ENCODE measurements around the gene SUGCT. TPM values are rescaled to one million over a fixed set of nuclear protein-coding genes. Genes with fewer than 3 reads are reported as not detected.

The SUGCT gene
- total RNA-seq, 2 experiments from 2014 or later: 1.2 to 1.9 TPM

DNA sequence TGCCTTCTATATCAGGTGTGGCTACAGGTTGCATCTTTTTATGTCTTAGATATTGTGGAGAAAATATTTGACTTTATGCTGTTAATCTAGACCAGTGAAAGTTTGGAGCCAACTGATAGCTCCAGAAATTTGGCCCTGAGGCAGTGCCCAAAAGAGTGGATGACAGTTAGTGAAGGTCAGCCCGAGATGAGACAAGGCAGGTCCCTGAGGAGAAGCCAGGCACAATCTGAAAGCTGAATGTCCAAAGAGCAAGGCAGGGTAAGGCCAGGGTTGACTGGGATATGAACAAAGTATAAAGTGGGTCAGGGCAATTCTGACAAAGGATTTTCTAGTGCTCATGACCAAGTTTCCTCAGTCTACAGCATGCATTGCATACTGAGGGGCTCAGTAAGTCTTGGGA lies 661.9 kb downstream of the SUGCT start:
- ChIA-PET CTCF (interaction anchor here (0.5 kb wide), 1 partner anchor 220 kb away, joined by 5 read pairs; no protein-coding TSS in a partner anchor), POLR2A (no interaction called here)
- ATAC-seq (no peak), DNase-seq (no peak)
- Mint-ChIP-seq H3K27me3 (peaks cover 2% of the 10 kb centered on the region), H3K36me3 (ENCODE audit: low read depth) (no peaks in the 10 kb centered on the region), H3K4me1 (no peaks in the 10 kb centered on the region), H3K27ac (no peak overlapping the region), H3K4me3 (no peak overlapping the region), H3K9me3 (ENCODE audit: low read depth) (no peaks in the 10 kb centered on the region)
- intact Hi-C loops (cut with DNase I, micrococcal nuclease): no loop called here

- Mint-ChIP-seq H3K36me3 (ENCODE audit: low read depth) (no peaks in the 10 kb centered on the region), H3K9me3 (ENCODE audit: low read depth) (no peaks in the 10 kb centered on the region), H3K4me3 (no peak overlapping the region), H3K27ac (no peak overlapping the region), H3K4me1 (no peaks in the 10 kb centered on the region), H3K27me3 (peaks cover 2% of the 10 kb centered on the region)
- ChIA-PET CTCF (no interaction called here), POLR2A (no interaction called here)
- DNase-seq (no peak), ATAC-seq (no peak)
- intact Hi-C loops (cut with DNase I, micrococcal nuclease): no loop called here
Measured at GRCh38 chr7:40798613-40799012, 663.8 kb downstream of the SUGCT start.

DNA sequence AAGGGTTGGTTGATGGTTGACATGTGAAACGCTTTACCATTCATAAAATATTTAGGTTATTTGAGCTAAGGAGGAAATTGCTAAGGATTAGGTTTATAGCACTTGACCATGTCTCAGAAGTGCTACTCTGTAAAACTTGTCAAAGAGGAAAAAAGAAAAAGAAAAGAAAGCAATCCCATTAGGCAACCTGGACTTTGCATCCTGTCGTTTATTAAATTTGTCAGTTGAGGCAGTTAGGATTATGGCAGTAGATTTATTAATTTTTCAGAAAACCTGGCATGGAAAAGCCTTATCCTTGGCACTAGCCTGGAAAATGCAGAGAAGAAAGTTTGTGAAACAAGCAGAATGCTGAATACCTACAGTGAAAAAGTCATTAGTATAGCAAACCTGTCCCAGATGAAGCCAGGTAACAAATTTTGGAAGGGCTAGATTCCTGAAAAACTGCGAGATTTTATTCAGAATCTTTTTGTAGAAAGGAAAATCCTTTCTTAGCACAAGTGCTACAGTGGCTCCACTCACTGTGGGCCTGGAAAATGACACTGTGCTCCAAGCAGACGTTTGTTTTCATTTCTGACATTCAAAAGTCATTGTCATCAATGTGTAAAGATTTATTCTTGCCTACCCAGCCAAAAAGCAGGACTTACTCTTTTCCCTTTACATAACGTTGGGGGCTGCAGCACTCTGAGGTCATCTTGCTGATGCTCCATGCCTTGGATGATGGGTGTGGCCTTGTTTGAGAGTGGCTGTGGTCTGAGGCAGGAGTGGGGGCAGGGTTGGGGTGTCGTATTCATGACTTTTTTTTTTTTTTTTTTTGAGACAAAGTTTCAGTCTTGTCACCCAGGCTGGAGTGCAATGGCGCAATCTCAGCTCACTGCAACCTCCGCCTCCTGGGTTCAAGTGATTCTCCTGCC lies 664.9 kb downstream of the SUGCT start:
- ChIA-PET POLR2A (no interaction called here), CTCF (no interaction called here)
- no peaks in the 10 kb centered on the region for H3K9me3 Mint-ChIP-seq (ENCODE audit: low read depth)
- no peak for ATAC-seq
- intact Hi-C loops (cut with DNase I, micrococcal nuclease): no loop called here
- no peak overlapping the region for H3K4me3 Mint-ChIP-seq
- DNase-seq: no peak
- H3K36me3 Mint-ChIP-seq (ENCODE audit: low read depth): no peaks in the 10 kb centered on the region
- no peak overlapping the region for H3K27ac Mint-ChIP-seq
- H3K27me3 Mint-ChIP-seq: peaks cover 2% of the 10 kb centered on the region
- H3K4me1 Mint-ChIP-seq: no peaks in the 10 kb centered on the region

DNA sequence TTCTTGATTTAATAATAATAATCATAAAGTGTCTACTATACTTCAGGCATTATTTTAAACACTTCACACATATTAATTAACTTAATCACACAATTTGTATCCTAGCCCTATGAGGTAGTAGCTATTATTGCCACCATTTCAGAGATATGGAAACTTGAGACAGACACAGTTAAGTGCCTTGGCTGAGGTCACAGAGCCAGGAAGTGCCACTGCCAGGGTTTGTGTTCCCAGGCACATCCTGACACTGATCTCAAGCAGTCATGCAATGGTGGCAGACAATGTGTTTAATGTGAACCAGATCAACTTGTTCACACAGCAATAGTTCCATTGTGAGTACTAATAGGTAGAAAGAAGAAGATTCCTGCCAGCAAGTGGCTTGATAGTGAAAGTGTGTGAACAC lies 666.0 kb downstream of the SUGCT start:
- intact Hi-C loops (cut with DNase I, micrococcal nuclease): no loop called here
- Mint-ChIP-seq H3K4me3 (no peak overlapping the region), H3K4me1 (no peaks in the 10 kb centered on the region), H3K27me3 (peaks cover 2% of the 10 kb centered on the region), H3K27ac (no peak overlapping the region), H3K9me3 (ENCODE audit: low read depth) (no peaks in the 10 kb centered on the region), H3K36me3 (ENCODE audit: low read depth) (no peaks in the 10 kb centered on the region)
- DNase-seq (no peak), ATAC-seq (no peak)
- POLR2A ChIA-PET: no interaction called here
- CTCF ChIA-PET: interaction anchor here (0.7 kb wide), 1 partner anchor 877 kb away, joined by 3 read pairs; no protein-coding TSS in a partner anchor

- Mint-ChIP-seq H3K9me3 (ENCODE audit: low read depth) (no peaks in the 10 kb centered on the region), H3K36me3 (ENCODE audit: low read depth) (no peaks in the 10 kb centered on the region), H3K27me3 (no peaks in the 10 kb centered on the region), H3K4me3 (no peak overlapping the region), H3K4me1 (no peaks in the 10 kb centered on the region), H3K27ac (no peak overlapping the region)
- DNase-seq: no peak
- intact Hi-C loops (cut with DNase I, micrococcal nuclease): no loop called here
- ChIA-PET CTCF (interaction anchor here (0.6 kb wide), 2 partner anchors 75 to 511 kb away, joined by 3 read pairs; no protein-coding TSS in a partner anchor), POLR2A (no interaction called here)
- ATAC-seq: no peak
Measured at GRCh38 chr7:40802497-40802896, 667.7 kb downstream of the SUGCT start.

- CTCF ChIA-PET: interaction anchor here (0.7 kb wide), 1 partner anchor 466 kb away, joined by 3 read pairs; no protein-coding TSS in a partner anchor
Measured at GRCh38 chr7:40804477-40805215, 669.8 kb downstream of the SUGCT start.

GRCh38 chr7:40805361-40805760 lies 670.6 kb downstream of the SUGCT start:
- POLR2A ChIA-PET: no interaction called here
- intact Hi-C loops (cut with DNase I, micrococcal nuclease): no loop called here
- Mint-ChIP-seq H3K27me3 (no peaks in the 10 kb centered on the region), H3K9me3 (ENCODE audit: low read depth) (peaks cover 4% of the 10 kb centered on the region), H3K27ac (no peak overlapping the region), H3K4me3 (no peak overlapping the region), H3K4me1 (no peaks in the 10 kb centered on the region), H3K36me3 (ENCODE audit: low read depth) (no peaks in the 10 kb centered on the region)
- CTCF ChIA-PET: no interaction called here
- DNase-seq: no peak
- no peak for ATAC-seq

More at GRCh38 chr7:40804477-40805215, 669.8 kb downstream of the SUGCT start:
- no peak overlapping the region for H3K27ac Mint-ChIP-seq
- POLR2A ChIA-PET: no interaction called here
- peaks cover under 1% of the 10 kb centered on the region for H3K9me3 Mint-ChIP-seq (ENCODE audit: low read depth)
- intact Hi-C loops (cut with DNase I, micrococcal nuclease): no loop called here
- DNase-seq (no peak), ATAC-seq (no peak)
- no peaks in the 10 kb centered on the region for H3K27me3 Mint-ChIP-seq
- H3K4me1 Mint-ChIP-seq: no peaks in the 10 kb centered on the region
- no peak overlapping the region for H3K4me3 Mint-ChIP-seq
- no peaks in the 10 kb centered on the region for H3K36me3 Mint-ChIP-seq (ENCODE audit: low read depth)

DNA sequence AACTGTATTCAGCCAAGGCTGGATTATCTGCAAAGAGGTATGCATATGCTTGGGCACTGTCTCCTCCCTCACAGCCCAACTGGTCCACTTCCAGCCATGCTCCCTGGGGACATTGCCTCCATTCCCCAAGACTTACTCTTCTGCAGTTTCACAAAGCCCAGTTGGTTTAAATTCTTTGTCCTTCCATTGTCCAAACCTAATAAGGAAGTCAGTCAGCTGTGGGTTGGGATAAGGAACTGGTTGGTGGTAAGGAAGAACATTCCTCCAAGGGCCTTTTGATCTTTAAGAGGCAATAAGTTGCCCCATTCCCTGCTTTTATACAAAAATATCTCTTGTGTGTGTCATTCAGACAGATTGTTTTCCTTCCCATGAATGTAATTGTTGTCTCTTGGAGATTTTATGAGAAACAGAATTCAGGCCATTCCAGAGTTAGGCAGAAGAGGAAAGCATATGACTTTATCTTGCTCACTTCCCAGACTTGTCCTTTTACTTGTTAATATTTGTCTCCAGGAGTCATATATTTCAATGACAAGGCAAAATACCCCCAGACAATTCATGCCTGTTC lies 673.7 kb downstream of the SUGCT start:
- ChIA-PET CTCF (no interaction called here), POLR2A (no interaction called here)
- Mint-ChIP-seq H3K36me3 (ENCODE audit: low read depth) (no peaks in the 10 kb centered on the region), H3K27me3 (no peaks in the 10 kb centered on the region), H3K9me3 (ENCODE audit: low read depth) (peaks cover 20% of the 10 kb centered on the region), H3K4me3 (no peak overlapping the region), H3K4me1 (no peaks in the 10 kb centered on the region), H3K27ac (no peak overlapping the region)
- intact Hi-C loops (cut with DNase I, micrococcal nuclease): no loop called here
- DNase-seq (no peak), ATAC-seq (no peak)

DNA sequence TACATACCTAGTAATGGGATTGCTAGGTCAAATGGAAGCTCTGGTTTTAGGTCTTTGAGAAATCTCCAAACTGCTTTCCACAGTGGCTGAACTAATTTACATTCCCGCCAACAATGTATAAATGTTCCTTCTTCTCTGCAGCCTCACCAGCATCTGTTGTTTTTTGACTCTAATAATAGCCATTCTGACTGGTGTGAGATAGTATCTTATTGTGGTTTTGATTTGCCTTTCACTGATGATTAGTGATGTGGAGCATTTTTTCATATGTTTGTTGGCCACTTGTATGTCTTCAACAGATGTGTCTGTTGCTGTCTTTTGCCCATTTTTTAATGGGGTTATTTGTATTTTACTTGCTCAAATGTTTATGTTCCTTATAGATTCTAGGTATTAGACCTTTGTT lies 675.5 kb downstream of the SUGCT start:
- ChIA-PET CTCF (no interaction called here), POLR2A (no interaction called here)
- H3K4me1 Mint-ChIP-seq: no peaks in the 10 kb centered on the region
- no peaks in the 10 kb centered on the region for H3K36me3 Mint-ChIP-seq (ENCODE audit: low read depth)
- H3K27ac Mint-ChIP-seq: no peak overlapping the region
- H3K4me3 Mint-ChIP-seq: no peak overlapping the region
- intact Hi-C loops (cut with DNase I, micrococcal nuclease): no loop called here
- no peaks in the 10 kb centered on the region for H3K27me3 Mint-ChIP-seq
- ATAC-seq (no peak), DNase-seq (no peak)
- H3K9me3 Mint-ChIP-seq (ENCODE audit: low read depth): peaks cover 22% of the 10 kb centered on the region

DNA sequence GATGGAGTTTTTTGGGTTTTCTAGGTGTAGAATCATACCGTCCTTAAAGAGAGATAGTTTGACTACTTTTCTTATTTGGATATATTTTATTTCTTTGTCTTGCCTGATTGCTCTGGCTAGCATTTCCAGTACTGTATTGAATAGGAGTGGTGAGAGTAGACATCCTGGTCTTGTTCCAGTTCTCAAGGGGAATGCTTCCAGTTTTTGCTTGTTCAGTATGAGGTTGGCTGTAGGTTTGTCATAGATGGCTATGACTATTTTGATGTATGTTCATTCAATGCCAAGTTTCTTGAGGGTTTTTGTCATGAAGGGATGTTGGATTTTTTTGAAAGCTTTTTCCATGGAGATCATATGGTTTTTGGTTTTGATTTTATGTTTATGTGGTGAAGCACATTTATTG lies 676.9 kb downstream of the SUGCT start:
- intact Hi-C loops (cut with DNase I, micrococcal nuclease): no loop called here
- ChIA-PET CTCF (no interaction called here), POLR2A (no interaction called here)
- no peak for ATAC-seq
- Mint-ChIP-seq H3K4me3 (no peak overlapping the region), H3K9me3 (ENCODE audit: low read depth) (peaks cover 25% of the 10 kb centered on the region), H3K4me1 (no peaks in the 10 kb centered on the region), H3K27ac (no peak overlapping the region), H3K36me3 (ENCODE audit: low read depth) (no peaks in the 10 kb centered on the region), H3K27me3 (no peaks in the 10 kb centered on the region)
- no peak for DNase-seq

- ATAC-seq (no peak), DNase-seq (no peak)
- H3K27ac Mint-ChIP-seq: no peak overlapping the region
- intact Hi-C loops (cut with DNase I, micrococcal nuclease): no loop called here
- no peaks in the 10 kb centered on the region for H3K36me3 Mint-ChIP-seq (ENCODE audit: low read depth)
- CTCF ChIA-PET: no interaction called here
- no peaks in the 10 kb centered on the region for H3K27me3 Mint-ChIP-seq
- H3K9me3 Mint-ChIP-seq (ENCODE audit: low read depth): peaks cover 26% of the 10 kb centered on the region
- no peak overlapping the region for H3K4me3 Mint-ChIP-seq
- H3K4me1 Mint-ChIP-seq: no peaks in the 10 kb centered on the region
- POLR2A ChIA-PET: no interaction called here
Measured at GRCh38 chr7:40815022-40815421, 680.2 kb downstream of the SUGCT start.

- no peak overlapping the region for H3K4me3 Mint-ChIP-seq
- no peak overlapping the region for H3K27ac Mint-ChIP-seq
- ChIA-PET CTCF (no interaction called here), POLR2A (no interaction called here)
- H3K36me3 Mint-ChIP-seq (ENCODE audit: low read depth): no peaks in the 10 kb centered on the region
- no peak for ATAC-seq
- H3K4me1 Mint-ChIP-seq: no peaks in the 10 kb centered on the region
- intact Hi-C loops (cut with DNase I, micrococcal nuclease): no loop called here
- H3K9me3 Mint-ChIP-seq (ENCODE audit: low read depth): peaks cover 26% of the 10 kb centered on the region
- no peaks in the 10 kb centered on the region for H3K27me3 Mint-ChIP-seq
- DNase-seq: no peak
Measured at GRCh38 chr7:40815512-40815911, 680.7 kb downstream of the SUGCT start.
